Measurements from ENCODE around the gene AGER. TPM values are rescaled to one million over a fixed set of nuclear protein-coding genes. Genes with fewer than 3 reads are reported as not detected.

AGER gene
- total and polyA plus RNA-seq, 9 of the 15 experiments (the other 6 are each of a cell fraction or from before 2014, with no cell fraction given), result 1.2 to 11.5 (median 4.1) TPM

DNA sequence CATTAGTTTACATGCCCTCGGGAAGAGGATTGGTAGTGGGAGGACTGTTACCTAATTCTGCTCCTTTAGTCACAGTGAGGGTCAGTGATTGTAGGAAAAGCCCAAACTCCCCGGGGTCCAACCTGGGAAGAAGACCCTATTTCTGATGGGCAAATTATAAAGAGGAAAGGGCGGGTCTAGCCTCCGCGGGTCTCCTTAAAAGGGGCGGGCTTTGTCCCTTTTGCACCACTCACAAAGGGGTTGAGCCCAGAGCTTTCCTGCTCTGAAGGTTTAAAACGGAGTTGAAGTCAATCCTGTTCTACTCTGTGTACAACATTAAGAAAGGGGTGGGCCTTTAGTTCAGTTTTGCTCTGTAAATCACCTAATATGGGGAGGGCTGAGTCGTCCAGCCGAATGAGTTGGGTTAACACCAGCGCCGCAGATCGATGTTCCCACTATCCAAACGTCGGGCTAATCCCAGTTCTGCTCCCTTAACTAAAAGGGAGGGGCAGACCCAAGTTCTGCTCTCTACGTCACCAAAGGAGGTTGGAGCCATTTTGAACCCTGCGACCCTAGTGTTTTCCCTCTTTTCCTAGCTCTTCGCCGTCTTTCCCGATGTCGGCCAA lies 6.8 kb downstream of the AGER start (continued):
- TF ChIP-seq, protein P1, sequence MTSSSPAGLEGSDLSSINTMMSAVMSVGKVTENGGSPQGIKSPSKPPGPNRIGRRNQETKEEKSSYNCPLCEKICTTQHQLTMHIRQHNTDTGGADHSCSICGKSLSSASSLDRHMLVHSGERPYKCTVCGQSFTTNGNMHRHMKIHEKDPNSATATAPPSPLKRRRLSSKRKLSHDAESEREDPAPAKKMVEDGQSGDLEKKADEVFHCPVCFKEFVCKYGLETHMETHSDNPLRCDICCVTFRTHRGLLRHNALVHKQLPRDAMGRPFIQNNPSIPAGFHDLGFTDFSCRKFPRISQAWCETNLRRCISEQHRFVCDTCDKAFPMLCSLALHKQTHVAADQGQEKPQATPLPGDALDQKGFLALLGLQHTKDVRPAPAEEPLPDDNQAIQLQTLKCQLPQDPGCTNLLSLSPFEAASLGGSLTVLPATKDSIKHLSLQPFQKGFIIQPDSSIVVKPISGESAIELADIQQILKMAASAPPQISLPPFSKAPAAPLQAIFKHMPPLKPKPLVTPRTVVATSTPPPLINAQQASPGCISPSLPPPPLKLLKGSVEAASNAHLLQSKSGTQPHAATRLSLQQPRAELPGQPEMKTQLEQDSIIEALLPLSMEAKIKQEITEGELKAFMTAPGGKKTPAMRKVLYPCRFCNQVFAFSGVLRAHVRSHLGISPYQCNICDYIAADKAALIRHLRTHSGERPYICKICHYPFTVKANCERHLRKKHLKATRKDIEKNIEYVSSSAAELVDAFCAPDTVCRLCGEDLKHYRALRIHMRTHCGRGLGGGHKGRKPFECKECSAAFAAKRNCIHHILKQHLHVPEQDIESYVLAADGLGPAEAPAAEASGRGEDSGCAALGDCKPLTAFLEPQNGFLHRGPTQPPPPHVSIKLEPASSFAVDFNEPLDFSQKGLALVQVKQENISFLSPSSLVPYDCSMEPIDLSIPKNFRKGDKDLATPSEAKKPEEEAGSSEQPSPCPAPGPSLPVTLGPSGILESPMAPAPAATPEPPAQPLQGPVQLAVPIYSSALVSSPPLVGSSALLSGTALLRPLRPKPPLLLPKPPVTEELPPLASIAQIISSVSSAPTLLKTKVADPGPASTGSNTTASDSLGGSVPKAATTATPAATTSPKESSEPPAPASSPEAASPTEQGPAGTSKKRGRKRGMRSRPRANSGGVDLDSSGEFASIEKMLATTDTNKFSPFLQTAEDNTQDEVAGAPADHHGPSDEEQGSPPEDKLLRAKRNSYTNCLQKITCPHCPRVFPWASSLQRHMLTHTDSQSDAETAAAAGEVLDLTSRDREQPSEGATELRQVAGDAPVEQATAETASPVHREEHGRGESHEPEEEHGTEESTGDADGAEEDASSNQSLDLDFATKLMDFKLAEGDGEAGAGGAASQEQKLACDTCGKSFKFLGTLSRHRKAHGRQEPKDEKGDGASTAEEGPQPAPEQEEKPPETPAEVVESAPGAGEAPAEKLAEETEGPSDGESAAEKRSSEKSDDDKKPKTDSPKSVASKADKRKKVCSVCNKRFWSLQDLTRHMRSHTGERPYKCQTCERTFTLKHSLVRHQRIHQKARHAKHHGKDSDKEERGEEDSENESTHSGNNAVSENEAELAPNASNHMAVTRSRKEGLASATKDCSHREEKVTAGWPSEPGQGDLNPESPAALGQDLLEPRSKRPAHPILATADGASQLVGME (CRISPR knock-in tag; IDR thresholded peaks at IDR 0.05), result peak; percentile 66; the same call in 1 of the 2 replicates
- TF ChIP-seq, protein P2, sequence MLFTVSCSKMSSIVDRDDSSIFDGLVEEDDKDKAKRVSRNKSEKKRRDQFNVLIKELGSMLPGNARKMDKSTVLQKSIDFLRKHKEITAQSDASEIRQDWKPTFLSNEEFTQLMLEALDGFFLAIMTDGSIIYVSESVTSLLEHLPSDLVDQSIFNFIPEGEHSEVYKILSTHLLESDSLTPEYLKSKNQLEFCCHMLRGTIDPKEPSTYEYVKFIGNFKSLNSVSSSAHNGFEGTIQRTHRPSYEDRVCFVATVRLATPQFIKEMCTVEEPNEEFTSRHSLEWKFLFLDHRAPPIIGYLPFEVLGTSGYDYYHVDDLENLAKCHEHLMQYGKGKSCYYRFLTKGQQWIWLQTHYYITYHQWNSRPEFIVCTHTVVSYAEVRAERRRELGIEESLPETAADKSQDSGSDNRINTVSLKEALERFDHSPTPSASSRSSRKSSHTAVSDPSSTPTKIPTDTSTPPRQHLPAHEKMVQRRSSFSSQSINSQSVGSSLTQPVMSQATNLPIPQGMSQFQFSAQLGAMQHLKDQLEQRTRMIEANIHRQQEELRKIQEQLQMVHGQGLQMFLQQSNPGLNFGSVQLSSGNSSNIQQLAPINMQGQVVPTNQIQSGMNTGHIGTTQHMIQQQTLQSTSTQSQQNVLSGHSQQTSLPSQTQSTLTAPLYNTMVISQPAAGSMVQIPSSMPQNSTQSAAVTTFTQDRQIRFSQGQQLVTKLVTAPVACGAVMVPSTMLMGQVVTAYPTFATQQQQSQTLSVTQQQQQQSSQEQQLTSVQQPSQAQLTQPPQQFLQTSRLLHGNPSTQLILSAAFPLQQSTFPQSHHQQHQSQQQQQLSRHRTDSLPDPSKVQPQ (CRISPR knock-in tag; IDR thresholded peaks at IDR 0.05; ENCODE audit: borderline replicate concordance), result peak; percentile 58; the same call in 1 of the 2 replicates
- peak in 1 of 2 experiments; percentile 30; a peak in 1 of 4 replicates for TF ChIP-seq RCOR1 (IDR thresholded peaks at IDR 0.05; ENCODE audit: borderline replicate concordance in 1 of 2, low read depth in 2 of 2, low read length in 2 of 2)
- TF ChIP-seq, protein P3, sequence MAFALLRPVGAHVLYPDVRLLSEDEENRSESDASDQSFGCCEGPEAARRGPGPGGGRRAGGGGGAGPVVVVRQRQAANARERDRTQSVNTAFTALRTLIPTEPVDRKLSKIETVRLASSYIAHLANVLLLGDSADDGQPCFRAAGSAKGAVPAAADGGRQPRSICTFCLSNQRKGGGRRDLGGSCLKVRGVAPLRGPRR (CRISPR knock-in tag; IDR thresholded peaks at IDR 0.05), result 0 out of 2 replicates have a peak, but pooled peaks have one; percentile 29
- TF ChIP-seq, protein P4, sequence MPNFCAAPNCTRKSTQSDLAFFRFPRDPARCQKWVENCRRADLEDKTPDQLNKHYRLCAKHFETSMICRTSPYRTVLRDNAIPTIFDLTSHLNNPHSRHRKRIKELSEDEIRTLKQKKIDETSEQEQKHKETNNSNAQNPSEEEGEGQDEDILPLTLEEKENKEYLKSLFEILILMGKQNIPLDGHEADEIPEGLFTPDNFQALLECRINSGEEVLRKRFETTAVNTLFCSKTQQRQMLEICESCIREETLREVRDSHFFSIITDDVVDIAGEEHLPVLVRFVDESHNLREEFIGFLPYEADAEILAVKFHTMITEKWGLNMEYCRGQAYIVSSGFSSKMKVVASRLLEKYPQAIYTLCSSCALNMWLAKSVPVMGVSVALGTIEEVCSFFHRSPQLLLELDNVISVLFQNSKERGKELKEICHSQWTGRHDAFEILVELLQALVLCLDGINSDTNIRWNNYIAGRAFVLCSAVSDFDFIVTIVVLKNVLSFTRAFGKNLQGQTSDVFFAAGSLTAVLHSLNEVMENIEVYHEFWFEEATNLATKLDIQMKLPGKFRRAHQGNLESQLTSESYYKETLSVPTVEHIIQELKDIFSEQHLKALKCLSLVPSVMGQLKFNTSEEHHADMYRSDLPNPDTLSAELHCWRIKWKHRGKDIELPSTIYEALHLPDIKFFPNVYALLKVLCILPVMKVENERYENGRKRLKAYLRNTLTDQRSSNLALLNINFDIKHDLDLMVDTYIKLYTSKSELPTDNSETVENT (CRISPR knock-in tag; IDR thresholded peaks at IDR 0.05), result peak; percentile 57; the same call in 1 of the 2 replicates
- 0 out of 2 replicates have a peak, but pooled peaks have one; percentile 18 for TF ChIP-seq CREB1 (IDR thresholded peaks at IDR 0.05)
- peak; percentile 72 for TF ChIP-seq CREB1 (CRISPR knock-in tag; IDR thresholded peaks at IDR 0.05)
- no peak for TF ChIP-seq SAP30 (IDR thresholded peaks at IDR 0.05; ENCODE audit: borderline replicate concordance, insufficient read depth, low read depth, low read length, poor library complexity, severe bottlenecking)
- TF ChIP-seq BRCA1 (IDR thresholded peaks at IDR 0.05), result no peak
- TF ChIP-seq BRCA1 (CRISPR knock-in tag; IDR thresholded peaks at IDR 0.05), result no peak
- no peak for TF ChIP-seq SETDB1 (IDR thresholded peaks at IDR 0.05; ENCODE audit: low read length)
- peak; percentile 76; the same call in 1 of the 2 replicates for TF ChIP-seq HIVEP1 (CRISPR knock-in tag; IDR thresholded peaks at IDR 0.05)
- no peak for TF ChIP-seq U2AF2 (optimal IDR thresholded peaks at IDR 0.05; ENCODE audit: low read depth, low read length)
